GM12878 (cell line): ENCODE results near the gene ADAM19. TPM values are rescaled to one million over a fixed set of nuclear protein-coding genes. Genes with fewer than 3 reads are reported as not detected.

Source experiments
- ATAC-seq: fragments of 200-7000 bp; cut with Tn5 transposase; 3 replicates; pipeline ENCODE4 v1.9.1; 2020; ENCODE audit warnings: mild to moderate bottlenecking, moderate library complexity
- BruUV-seq: library from RNA; stranded (reverse); fragments of 400-500 nt; replicated peaks from 2 replicates; lab custom pipeline; 2021; lab: Mats Ljungman, UMichigan
- CTCF ChIA-PET: fragments of 300-600 bp; sonication (Branson Sonifier 250); formaldehyde crosslinking; extraction: SDS; loops from one replicate; lab custom pipeline; 2021; ENCODE audit warnings: inconsistent platforms; lab: Yijun Ruan, JAX
- POLR2A ChIA-PET: fragments of 350-600 bp; formaldehyde crosslinking; extraction: SDS; loops from one replicate; lab custom pipeline; 2021; ENCODE audit warnings: inconsistent platforms; lab: Charles Lee
- RAD21 ChIA-PET: fragments of 300-600 bp; sonication (Branson Sonifier 250); formaldehyde crosslinking; loops from one replicate; lab custom pipeline; 2023; ENCODE audit warnings: antibody characterized with exemption; ENCODE audit not compliant: unreplicated experiment; lab: Charles Lee
- SMC1A ChIA-PET: fragments of 300-600 bp; sonication (Branson Sonifier 250); formaldehyde crosslinking; loops from one replicate; lab custom pipeline; 2023; ENCODE audit not compliant: unreplicated experiment, uncharacterized antibody; lab: Charles Lee
- DNase-seq: peaks from one replicate; pipeline ENCODE4 v3.0.0-alpha.2; 2011; ENCODE audit warnings: low read depth, low spot score
- FAIRE-seq: peaks from 3 replicates; lab custom pipeline; 2011; peaks lifted over from hg19 to GRCh38; lab: Jason Lieb, UNC
- H2AFZ ChIP-seq: 2 replicates; pipeline ENCODE4 v1.6.0; 2011; ENCODE audit warnings: low read depth, low read length, control low read depth; ENCODE audit not compliant: control insufficient read depth
- H3K27ac ChIP-seq: 2 replicates; pipeline ENCODE4 v1.5.1; 2011; ENCODE audit warnings: control low read depth; ENCODE audit not compliant: control insufficient read depth, insufficient read depth
- H3K27me3 ChIP-seq, 2 experiments: replicated peaks in 1 of 2; 2 replicates each; pipeline versions ENCODE4 v1.6.0 to v1.6.1; 2011; ENCODE audit warnings: low read length in 1 of 2; ENCODE audit not compliant: control insufficient read depth in 2 of 2, insufficient read depth in 2 of 2
- H3K36me3 ChIP-seq, 2 experiments: 2 replicates each; pipeline ENCODE4 v1.5.1; 2011; ENCODE audit warnings: low read length in 1 of 2; ENCODE audit not compliant: control insufficient read depth in 2 of 2, insufficient read depth in 2 of 2
- H3K4me1 ChIP-seq: 2 replicates; pipeline ENCODE4 v1.6.1; 2011; ENCODE audit warnings: mild to moderate bottlenecking, low read length, moderate library complexity, mixed read lengths; ENCODE audit not compliant: control insufficient read depth, insufficient read depth
- H3K4me2 ChIP-seq: 2 replicates; pipeline ENCODE4 v1.6.0; 2011; ENCODE audit warnings: control low read depth; ENCODE audit not compliant: control insufficient read depth, insufficient read depth
- H3K4me3 ChIP-seq: fragments of 200-600 bp; sonication (generic); 2 replicates; pipeline ENCODE4 v1.5.1; 2016
- H3K79me2 ChIP-seq: 2 replicates; pipeline ENCODE4 v1.6.0; 2011; ENCODE audit warnings: low read length; ENCODE audit not compliant: control insufficient read depth, insufficient read depth
- H3K9ac ChIP-seq: 2 replicates; pipeline ENCODE4 v1.8.0; 2011; ENCODE audit warnings: low read length, control low read depth, mixed read lengths; ENCODE audit not compliant: control insufficient read depth, insufficient read depth
- H3K9me3 ChIP-seq: replicated peaks from 3 replicates; pipeline ENCODE4 v1.5.1; 2011; ENCODE audit warnings: mild to moderate bottlenecking, low read length; ENCODE audit not compliant: control insufficient read depth, insufficient read depth
- H4K20me1 ChIP-seq: 2 replicates; pipeline ENCODE4 v1.6.0; 2011; ENCODE audit not compliant: control insufficient read depth, insufficient read depth
- BCLAF1 ChIP-seq: fragments of 450-650 bp; IDR thresholded peaks from 2 replicates; pipeline ENCODE4 v1.6.1; 2017; ENCODE audit warnings: antibody characterized with exemption, mild to moderate bottlenecking, moderate library complexity
- BRCA1 ChIP-seq: IDR thresholded peaks from 2 replicates; pipeline ENCODE4 v1.6.1; 2011; ENCODE audit warnings: low read depth, low read length, improper control_type of control experiment
- CEBPB ChIP-seq, 2 experiments: fragments of 150-350 bp in 1 of 2; IDR thresholded peaks; 2 replicates each; pipeline ENCODE4 v1.6.1; 2012 to 2014; ENCODE audit warnings: low read depth in 2 of 2, low read length in 2 of 2, borderline replicate concordance in 1 of 2, inconsistent platforms in 1 of 2
- CHD1 ChIP-seq: IDR thresholded peaks from 2 replicates; pipeline ENCODE4 v1.6.1; 2012; ENCODE audit warnings: low read depth, low read length, improper control_type of control experiment
- DPF2 ChIP-seq: fragments of 450-650 bp; IDR thresholded peaks from 2 replicates; pipeline ENCODE4 v1.6.1; 2017; ENCODE audit warnings: mild to moderate bottlenecking
- EGR1 ChIP-seq, 2 experiments: IDR thresholded peaks; 1 replicate in 1 of 2; 2 replicates in 1 of 2; pipeline ENCODE4 v1.6.1; 2011 to 2012; ENCODE audit warnings: low read depth in 2 of 2, low read length in 2 of 2, borderline replicate concordance in 1 of 2, mild to moderate bottlenecking in 1 of 2, moderate library complexity in 1 of 2
- JUND ChIP-seq: IDR thresholded peaks from 2 replicates; pipeline ENCODE4 v1.6.1; 2012; ENCODE audit warnings: low read depth, mild to moderate bottlenecking, low read length, improper control_type of control experiment, moderate library complexity
- POLR2AphosphoS2 ChIP-seq: IDR thresholded peaks from 2 replicates; pipeline ENCODE4 v1.6.1; 2011; ENCODE audit warnings: low read depth, mild to moderate bottlenecking, low read length, improper control_type of control experiment, moderate library complexity
- SUPT20H ChIP-seq: IDR thresholded peaks from 2 replicates; pipeline ENCODE4 v1.6.1; 2011; ENCODE audit warnings: low read depth, mild to moderate bottlenecking, low read length, moderate library complexity, borderline replicate concordance; ENCODE audit not compliant: control insufficient read depth
- WRNIP1 ChIP-seq: IDR thresholded peaks from 2 replicates; pipeline ENCODE4 v1.6.1; 2011; ENCODE audit warnings: low read depth, low read length, improper control_type of control experiment, borderline replicate concordance
- ZNF622 ChIP-seq: fragments of 450-650 bp; IDR thresholded peaks from 2 replicates; pipeline ENCODE4 v1.6.1; 2017; ENCODE audit warnings: mild to moderate bottlenecking, inconsistent platforms
- WGBS: methylation state at CpG from one replicate; pipeline ENCODE4 v1.1.6; 2016; ENCODE audit warnings: low lambda C conversion rate; ENCODE audit not compliant: insufficient replicate concordance, insufficient coverage; ENCODE audit errors: missing lambda C conversion rate; 5-methylcytosine and 5-hydroxymethylcytosine counted together
- in situ Hi-C: fragments of 300-500 bp; cut with MboI; formaldehyde crosslinking; loops from 9 replicates; pipeline ENCODE4 v1.14.3; 2018; ENCODE audit warnings: mixed read lengths
- intact Hi-C: fragments of 100-400 bp; cut with micrococcal nuclease; formaldehyde crosslinking; loops from one replicate; pipeline ENCODE4 v1.14.2; 2022; ENCODE audit not compliant: unreplicated experiment
- polyA plus RNA-seq, 11 experiments: library from polyadenylated mRNA; depleted of rRNA in 4 of 11; unstranded in 6 of 11; stranded (reverse) in 5 of 11; fragments of >200 nt; fragmentation: Nextera tagmentation in 4 of 11; fragmentation: Illumina TruSeq in 1 of 11; extraction: Ambion mirVana in 4 of 11; extraction: Trizol in 1 of 11; gene quantifications; 1 replicate in 1 of 11; 2 replicates in 10 of 11; pipeline versions ENCODE4 v1.2.1 to v1.2.3, GENCODE V29; 2011 to 2016; ENCODE audit warnings: inconsistent platforms in 2 of 11, missing spikeins in 2 of 11, low read depth in 1 of 11
- total RNA-seq, 4 experiments: library from RNA; depleted of rRNA in 3 of 4; stranded (reverse); fragments of >200 nt in 3 of 4; fragmentation: Illumina TruSeq in 1 of 4; extraction: Trizol in 1 of 4; gene quantifications; 2 replicates each; pipeline versions ENCODE4 v1.2.1 to v1.2.3, GENCODE V29; 2013 to 2021
- TF ChIP-seq, protein P1 (sequence below): IDR thresholded peaks from 2 replicates; pipeline ENCODE4 v1.6.1; 2012; ENCODE audit warnings: low read length, inconsistent platforms

ADAM19 gene
- total and polyA plus RNA-seq, 10 of the 15 experiments (the other 5 are each of a cell fraction or from before 2014, with no cell fraction given): 16.0 to 92.8 (median 44.7) TPM

GRCh38 chr5:157458835-157459234 lies 116.7 kb downstream of the ADAM19 start:
- no peaks in the 10 kb centered on the region; a peak in 2 of 4 replicates for H3K27me3 ChIP-seq
- no peak for TF ChIP-seq DPF2
- no peak for TF ChIP-seq SUPT20H
- no peak for TF ChIP-seq JUND
- FAIRE-seq: no peak
- DNase-seq: no peak
- no peak overlapping the region for H3K9ac ChIP-seq
- SMC1A ChIA-PET: interaction anchor here (0.7 to 3.0 kb wide), 5 partner anchors 19 to 260 kb away, joined by 3 to 8 read pairs (median 3); no protein-coding TSS in a partner anchor
- POLR2A ChIA-PET: interaction anchor here (0.6 kb wide), 1 partner anchor 188 kb away, joined by 4 read pairs; no protein-coding TSS in a partner anchor
- H3K4me2 ChIP-seq: no peak overlapping the region
- H4K20me1 ChIP-seq: no peaks in the 10 kb centered on the region
- no TSS peak for BruUV-seq
- H3K9me3 ChIP-seq: no peaks in the 10 kb centered on the region
- H3K79me2 ChIP-seq: no peaks in the 10 kb centered on the region
- H3K36me3 ChIP-seq: no peaks in the 10 kb centered on the region
- peaks cover 12% of the 10 kb centered on the region for H3K4me1 ChIP-seq
- RAD21 ChIA-PET: interaction anchor here (0.7 kb wide), 1 partner anchor 27 kb away, joined by 3 read pairs; no protein-coding TSS in a partner anchor
- ATAC-seq: no peak
- in situ Hi-C loops (no loop called here), intact Hi-C loops (no loop called here)
- H3K4me3 ChIP-seq: no peak overlapping the region
- CTCF ChIA-PET: interaction anchor here (0.5 to 17.4 kb wide), 7 partner anchors 11 to 717 kb away, joined by 3 to 248 read pairs (median 3); partner anchors contain the start of gene LSM11
- 50% methylated on average over 5 of the region's 5 CpGs for WGBS
- H2AFZ ChIP-seq: no peak overlapping the region
- H3K27ac ChIP-seq: no peak overlapping the region

DNA sequence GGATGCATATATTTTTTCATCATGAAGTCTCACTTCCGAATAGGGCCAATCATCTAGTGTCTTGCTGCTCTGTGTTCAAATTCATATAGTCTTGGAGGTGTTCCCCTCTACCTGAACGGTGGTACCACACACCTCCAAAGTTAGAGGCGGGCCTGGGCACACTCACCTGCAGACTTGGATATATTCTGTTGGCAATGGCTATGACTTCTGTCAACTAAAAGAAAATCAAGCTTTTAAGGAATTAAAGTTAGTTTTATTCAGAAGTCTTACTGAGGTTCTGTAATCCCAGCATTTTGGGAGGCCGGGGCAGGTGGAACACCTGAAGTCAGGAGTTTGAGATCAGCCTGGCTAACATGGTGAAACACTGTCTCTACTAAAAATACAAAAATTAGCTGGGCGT lies 118.2 kb downstream of the ADAM19 start:
- ATAC-seq (no peak), DNase-seq (no peak), FAIRE-seq (no peak)
- Histone ChIP-seq H3K9ac (no peak overlapping the region), H2AFZ (no peak overlapping the region), H3K4me3 (no peak overlapping the region), H3K4me2 (no peak overlapping the region), H3K27ac (no peak overlapping the region), H3K36me3 (no peaks in the 10 kb centered on the region), H3K4me1 (0 out of 2 replicates have a peak, but pooled peaks cover 5% of the 10 kb centered on the region), H3K9me3 (no peaks in the 10 kb centered on the region), H3K79me2 (no peaks in the 10 kb centered on the region), H4K20me1 (no peaks in the 10 kb centered on the region), H3K27me3 (no peaks in the 10 kb centered on the region; a peak in 2 of 4 replicates)
- intact Hi-C loops (no loop called here), in situ Hi-C loops (no loop called here)
- ChIA-PET POLR2A (interaction anchor here (1.4 kb wide), 1 partner anchor 13 kb away, joined by 3 read pairs; no protein-coding TSS in a partner anchor), RAD21 (interaction anchor here (1.0 to 1.3 kb wide), 2 partner anchors 23 to 25 kb away, joined by 3 to 5 read pairs; no protein-coding TSS in a partner anchor), SMC1A (interaction anchor here (0.5 to 3.0 kb wide), 6 partner anchors 14 to 310 kb away, joined by 3 to 8 read pairs (median 3); no protein-coding TSS in a partner anchor), CTCF (interaction anchor here (1.9 to 5.6 kb wide), 3 partner anchors 11 to 24 kb away, joined by 7 to 60 read pairs (median 20); no protein-coding TSS in a partner anchor)
- WGBS: 56% methylated on average over 5 of the region's 5 CpGs
- no TSS peak for BruUV-seq
- no peak for TF ChIP-seq EGR1 (IDR thresholded peaks at IDR 0.05; ENCODE audit: borderline replicate concordance in 1 of 2, low read depth in 2 of 2, low read length in 2 of 2)
- TF ChIP-seq BRCA1: no peak
- TF ChIP-seq POLR2AphosphoS2: no peak
- no peak for TF ChIP-seq BCLAF1
- TF ChIP-seq WRNIP1: no peak
- no peak for TF ChIP-seq CHD1
- no peak for TF ChIP-seq ZNF622
- no peak for TF ChIP-seq CEBPB (IDR thresholded peaks at IDR 0.05; ENCODE audit: borderline replicate concordance in 1 of 2, low read depth in 2 of 2, low read length in 2 of 2)
- TF ChIP-seq, protein P1, sequence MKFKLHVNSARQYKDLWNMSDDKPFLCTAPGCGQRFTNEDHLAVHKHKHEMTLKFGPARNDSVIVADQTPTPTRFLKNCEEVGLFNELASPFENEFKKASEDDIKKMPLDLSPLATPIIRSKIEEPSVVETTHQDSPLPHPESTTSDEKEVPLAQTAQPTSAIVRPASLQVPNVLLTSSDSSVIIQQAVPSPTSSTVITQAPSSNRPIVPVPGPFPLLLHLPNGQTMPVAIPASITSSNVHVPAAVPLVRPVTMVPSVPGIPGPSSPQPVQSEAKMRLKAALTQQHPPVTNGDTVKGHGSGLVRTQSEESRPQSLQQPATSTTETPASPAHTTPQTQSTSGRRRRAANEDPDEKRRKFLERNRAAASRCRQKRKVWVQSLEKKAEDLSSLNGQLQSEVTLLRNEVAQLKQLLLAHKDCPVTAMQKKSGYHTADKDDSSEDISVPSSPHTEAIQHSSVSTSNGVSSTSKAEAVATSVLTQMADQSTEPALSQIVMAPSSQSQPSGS: no peak
